Endothelial cell (in vitro differentiated cells): ENCODE measurements around the gene SPOCK1. TPM values are rescaled to one million over a fixed set of nuclear protein-coding genes. Genes with fewer than 3 reads are reported as not detected.
A peak's percentile ranks its signal among the peaks of the same experiment; 100 is the strongest.

Source experiments
- DNase-seq: peaks from one replicate; pipeline ENCODE4 v3.0.0; 2021; ENCODE audit warnings: low spot score
- H3K27ac Mint-ChIP-seq: one replicate; pipeline ENCODE4 v1.8.0; 2021; ENCODE audit warnings: mixed read lengths, inconsistent platforms; ENCODE audit not compliant: unreplicated experiment
- H3K27me3 Mint-ChIP-seq: one replicate; pipeline ENCODE4 v1.8.0; 2021; ENCODE audit warnings: mild to moderate bottlenecking, moderate library complexity, mixed read lengths, inconsistent platforms; ENCODE audit not compliant: unreplicated experiment
- H3K36me3 Mint-ChIP-seq: one replicate; pipeline ENCODE4 v1.8.0; 2021; ENCODE audit warnings: mild to moderate bottlenecking, low read depth, mixed read lengths, inconsistent platforms; ENCODE audit not compliant: unreplicated experiment
- H3K4me1 Mint-ChIP-seq: one replicate; pipeline ENCODE4 v1.8.0; 2021; ENCODE audit warnings: mild to moderate bottlenecking, mixed read lengths, inconsistent platforms; ENCODE audit not compliant: unreplicated experiment
- H3K4me3 Mint-ChIP-seq: one replicate; pipeline ENCODE4 v1.8.0; 2021; ENCODE audit warnings: mild to moderate bottlenecking, mixed read lengths, inconsistent platforms; ENCODE audit not compliant: unreplicated experiment
- H3K9me3 Mint-ChIP-seq: one replicate; pipeline ENCODE4 v1.8.0; 2021; ENCODE audit warnings: mixed read lengths, inconsistent platforms; ENCODE audit not compliant: unreplicated experiment
- CTCF ChIP-seq: fragments of 200-600 bp; sonication (generic); IDR thresholded peaks from one replicate; pipeline ENCODE4 v1.5.0; 2021; ENCODE audit warnings: antibody characterized with exemption; ENCODE audit not compliant: unreplicated experiment
- total RNA-seq: library from RNA; stranded (reverse); fragmentation: NEBNext Ultra II Directional; extraction: Animal tissue kit (Norgen Biotek cat#: 25700); gene quantifications from one replicate; pipeline ENCODE4 v1.2.1, GENCODE V29; 2021; ENCODE audit not compliant: unreplicated experiment

Gene SPOCK1
- total RNA-seq, 1 donor from 2014 or later = 8.7 TPM

- peaks cover 4% of the 10 kb centered on the region for H3K27me3 Mint-ChIP-seq
- no peak overlapping the region for H3K4me3 Mint-ChIP-seq
- H3K36me3 Mint-ChIP-seq = no peaks in the 10 kb centered on the region
- no peak for DNase-seq
- no peaks in the 10 kb centered on the region for H3K9me3 Mint-ChIP-seq
- no peak for TF ChIP-seq CTCF
- no peaks in the 10 kb centered on the region for H3K4me1 Mint-ChIP-seq
- no peak overlapping the region for H3K27ac Mint-ChIP-seq
These were observed 413.9 kb downstream of the SPOCK1 start for GRCh38 chr5:137085206-137085605.

GRCh38 chr5:137084016-137084415 lies 415.1 kb downstream of the SPOCK1 start:
- no peaks in the 10 kb centered on the region for H3K36me3 Mint-ChIP-seq
- no peak for DNase-seq
- no peak for TF ChIP-seq CTCF
- H3K27ac Mint-ChIP-seq = no peak overlapping the region
- peaks cover 8% of the 10 kb centered on the region for H3K27me3 Mint-ChIP-seq
- H3K9me3 Mint-ChIP-seq = no peaks in the 10 kb centered on the region
- H3K4me1 Mint-ChIP-seq = peaks cover 3% of the 10 kb centered on the region
- H3K4me3 Mint-ChIP-seq = no peak overlapping the region

GRCh38 chr5:137082951-137083350 lies 416.2 kb downstream of the SPOCK1 start:
- Mint-ChIP-seq H3K9me3 (no peaks in the 10 kb centered on the region), H3K36me3 (no peaks in the 10 kb centered on the region), H3K4me1 (peaks cover 10% of the 10 kb centered on the region), H3K27me3 (peaks cover 9% of the 10 kb centered on the region), H3K4me3 (no peak overlapping the region), H3K27ac (no peak overlapping the region)
- TF ChIP-seq CTCF = no peak
- DNase-seq = no peak

GRCh38 chr5:137078171-137078665 lies 420.9 kb downstream of the SPOCK1 start:
- Mint-ChIP-seq H3K27me3 (peaks cover 7% of the 10 kb centered on the region), H3K9me3 (no peaks in the 10 kb centered on the region), H3K4me1 (peaks cover 10% of the 10 kb centered on the region), H3K36me3 (no peaks in the 10 kb centered on the region), H3K4me3 (no peak overlapping the region), H3K27ac (no peak overlapping the region)
- TF ChIP-seq CTCF = no peak
- DNase-seq = no peak

- Mint-ChIP-seq H3K27ac (no peak overlapping the region), H3K27me3 (peaks cover 7% of the 10 kb centered on the region)
- peak; percentile 75 for DNase-seq
These were observed 423.8 kb downstream of the SPOCK1 start for GRCh38 chr5:137075163-137075970.

More at GRCh38 chr5:137075163-137075970, 423.8 kb downstream of the SPOCK1 start:
- Mint-ChIP-seq H3K4me1 (peaks cover 10% of the 10 kb centered on the region), H3K36me3 (no peaks in the 10 kb centered on the region), H3K4me3 (no peak overlapping the region), H3K9me3 (no peaks in the 10 kb centered on the region)
- TF ChIP-seq CTCF = peak; percentile 68
